ENCODE measurements around the gene GSG1L. TPM values are rescaled to one million over a fixed set of nuclear protein-coding genes. Genes with fewer than 3 reads are reported as not detected.

Gene GSG1L
- total and polyA plus RNA-seq, 2 of the 13 experiments (the other 11 are each of a cell fraction or from before 2014, with no cell fraction given): not detected

DNA sequence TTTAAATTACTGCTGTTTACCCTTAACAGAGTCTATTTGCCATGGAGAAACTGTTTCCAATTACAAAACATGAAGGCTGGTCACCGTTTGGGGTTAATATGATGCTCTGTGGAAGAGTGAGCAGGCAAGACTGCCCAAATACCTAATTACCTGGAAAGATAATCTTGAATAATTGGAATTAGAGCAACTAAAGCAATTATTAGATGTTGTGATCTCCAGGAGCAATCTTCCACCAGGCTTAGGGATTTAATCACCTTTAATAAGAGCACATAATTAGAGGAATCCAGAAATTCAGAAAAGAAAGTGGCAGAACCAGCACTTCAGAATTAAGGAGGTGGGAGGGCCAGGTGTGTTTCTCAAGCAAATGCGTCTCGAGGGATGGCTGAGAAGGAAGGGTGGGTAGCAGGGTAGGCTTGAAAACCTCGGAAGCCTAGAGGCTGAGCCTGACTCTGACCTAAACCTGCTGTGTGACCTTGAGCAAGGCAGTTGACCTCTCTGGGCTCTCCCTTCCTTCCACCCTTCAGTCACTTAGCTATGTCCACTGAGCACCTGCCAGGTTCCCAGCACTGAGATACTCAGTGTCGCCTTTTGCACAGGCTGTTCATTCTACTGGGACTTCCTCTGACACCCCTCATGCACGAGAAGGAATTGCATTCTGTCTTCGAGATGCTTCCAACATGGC, 113.2 kb downstream of the GSG1L start:
- Histone ChIP-seq H3K9me3 (ENCODE audit: low read length) (peaks cover 2% of the 10 kb centered on the region), H3K36me3 (replicated peaks in 1 of 2; ENCODE audit: control insufficient read depth in 1 of 2, insufficient read depth in 2 of 2, low read length in 2 of 2) (no peaks in the 10 kb centered on the region), H3K79me2 (ENCODE audit: insufficient read depth, low read length) (no peaks in the 10 kb centered on the region), H3K4me2 (ENCODE audit: low read depth, low read length) (no peak overlapping the region), H4K20me1 (ENCODE audit: insufficient read depth, low read length) (no peaks in the 10 kb centered on the region), H3K4me3 (replicated peaks in 1 of 3; ENCODE audit: insufficient read depth in 1 of 3, low read depth in 2 of 3, low read length in 3 of 3) (no peak overlapping the region), H3K9ac (ENCODE audit: insufficient read depth, low read depth, low read length) (no peak overlapping the region), H3K27me3 (ENCODE audit: control insufficient read depth in 1 of 2, insufficient read depth in 2 of 2, low read length in 2 of 2) (peaks cover 0 to 25% of the 10 kb centered on the region in 2 experiments; a peak in 4 of 5 replicates), H3K27ac (ENCODE audit: extremely low read length, insufficient read depth, low read length) (no peak overlapping the region), H2AFZ (ENCODE audit: low read length) (no peak overlapping the region), H3K4me1 (ENCODE audit: insufficient read depth, low read length) (no peaks in the 10 kb centered on the region)
- CTCF ChIA-PET (ENCODE audit: low intra/inter-chr PET ratio, low total read pairs): no interaction called here
- ATAC-seq (no peak), FAIRE-seq (no peak), DNase-seq (ENCODE audit: low spot score) (no peak)
- intact Hi-C loops (cut with micrococcal nuclease; ENCODE audit: unreplicated experiment) (no loop called here), in situ Hi-C loops (cut with HindIII; ENCODE audit: extremely low pct_ligation_motif_present, low pct_unique_long_range_greater_than_20kb) (no loop called here)
- no TSS peak for BruUV-seq (replicated peaks)
- POLR2A ChIA-PET: no interaction called here
- TF ChIP-seq ZNF768 (CRISPR knock-in tag; IDR thresholded peaks at IDR 0.05) (peak; percentile 90), YY1 (IDR thresholded peaks at IDR 0.05; ENCODE audit: insufficient read depth, insufficient replicate concordance, low read depth, low read length) (no peak), ZNF772 (CRISPR knock-in tag; IDR thresholded peaks at IDR 0.05) (no peak), ZNF780A (CRISPR knock-in tag; IDR thresholded peaks at IDR 0.05) (no peak), ZMYM2 (CRISPR knock-in tag; IDR thresholded peaks at IDR 0.05) (no peak)
- TF ChIP-seq, protein P1, sequence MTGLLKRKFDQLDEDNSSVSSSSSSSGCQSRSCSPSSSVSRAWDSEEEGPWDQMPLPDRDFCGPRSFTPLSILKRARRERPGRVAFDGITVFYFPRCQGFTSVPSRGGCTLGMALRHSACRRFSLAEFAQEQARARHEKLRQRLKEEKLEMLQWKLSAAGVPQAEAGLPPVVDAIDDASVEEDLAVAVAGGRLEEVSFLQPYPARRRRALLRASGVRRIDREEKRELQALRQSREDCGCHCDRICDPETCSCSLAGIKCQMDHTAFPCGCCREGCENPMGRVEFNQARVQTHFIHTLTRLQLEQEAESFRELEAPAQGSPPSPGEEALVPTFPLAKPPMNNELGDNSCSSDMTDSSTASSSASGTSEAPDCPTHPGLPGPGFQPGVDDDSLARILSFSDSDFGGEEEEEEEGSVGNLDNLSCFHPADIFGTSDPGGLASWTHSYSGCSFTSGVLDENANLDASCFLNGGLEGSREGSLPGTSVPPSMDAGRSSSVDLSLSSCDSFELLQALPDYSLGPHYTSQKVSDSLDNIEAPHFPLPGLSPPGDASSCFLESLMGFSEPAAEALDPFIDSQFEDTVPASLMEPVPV (CRISPR knock-in tag; IDR thresholded peaks at IDR 0.05): no peak
- TF ChIP-seq, protein P2, sequence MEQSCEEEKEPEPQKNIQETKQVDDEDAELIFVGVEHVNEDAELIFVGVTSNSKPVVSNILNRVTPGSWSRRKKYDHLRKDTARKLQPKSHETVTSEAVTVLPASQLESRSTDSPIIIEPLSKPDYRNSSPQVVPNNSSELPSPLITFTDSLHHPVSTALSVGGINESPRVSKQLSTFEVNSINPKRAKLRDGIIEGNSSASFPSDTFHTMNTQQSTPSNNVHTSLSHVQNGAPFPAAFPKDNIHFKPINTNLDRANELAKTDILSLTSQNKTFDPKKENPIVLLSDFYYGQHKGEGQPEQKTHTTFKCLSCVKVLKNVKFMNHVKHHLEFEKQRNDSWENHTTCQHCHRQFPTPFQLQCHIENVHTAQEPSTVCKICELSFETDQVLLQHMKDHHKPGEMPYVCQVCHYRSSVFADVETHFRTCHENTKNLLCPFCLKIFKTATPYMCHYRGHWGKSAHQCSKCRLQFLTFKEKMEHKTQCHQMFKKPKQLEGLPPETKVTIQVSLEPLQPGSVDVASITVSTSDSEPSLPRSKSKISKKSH (CRISPR knock-in tag; IDR thresholded peaks at IDR 0.05; ENCODE audit: borderline replicate concordance): no peak
- 27% methylated on average over 7 of the region's 7 CpGs for WGBS (ENCODE audit: low lambda C conversion rate)

Data from HepG2 (cell line).